Measurements from ENCODE around the gene S100A7. TPM values are rescaled to one million over a fixed set of nuclear protein-coding genes. Genes with fewer than 3 reads are reported as not detected.

The S100A7 gene
- total and polyA plus RNA-seq, 9 of the 15 experiments (the other 6 are each of a cell fraction or from before 2014, with no cell fraction given), result not detected

DNA sequence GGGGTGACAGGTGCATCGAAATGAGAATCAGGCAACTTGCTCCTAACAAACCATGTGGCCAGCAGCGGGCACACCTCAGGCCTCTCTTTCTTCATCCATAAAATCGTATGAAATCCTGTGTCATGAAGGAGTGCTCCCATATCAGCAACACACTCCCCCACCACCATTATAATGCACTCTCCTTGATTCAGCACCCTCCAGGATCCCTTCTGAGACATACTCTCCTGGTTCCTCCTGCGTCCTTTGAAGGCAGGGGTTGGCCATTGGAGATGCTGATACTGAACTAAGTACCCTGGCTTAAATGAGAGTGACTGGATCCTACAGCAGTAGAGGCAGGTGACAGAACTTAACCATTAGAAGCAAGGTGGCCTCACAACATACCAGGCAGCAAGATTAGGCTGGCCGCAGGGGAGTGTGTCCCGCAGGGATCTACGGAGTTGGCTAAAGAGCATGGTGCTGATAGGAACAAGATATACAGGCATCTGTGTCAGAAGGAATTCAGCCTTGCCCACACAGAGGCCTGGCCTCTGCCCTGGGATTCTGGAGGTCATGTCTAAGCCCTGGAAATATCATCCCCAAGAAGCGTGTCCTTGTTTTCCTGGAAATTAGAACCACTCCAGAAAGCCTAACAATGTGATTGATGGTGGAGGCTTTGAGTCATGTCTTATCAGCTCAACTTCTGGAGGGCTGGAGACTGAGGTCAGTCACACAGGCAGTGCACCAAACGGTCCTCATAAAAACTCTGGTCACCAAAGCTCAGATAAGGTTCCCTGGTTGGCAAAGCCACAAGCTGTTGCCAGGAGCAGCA, 27.4 kb downstream of the S100A7 start (continued):
- TF ChIP-seq, protein P1, sequence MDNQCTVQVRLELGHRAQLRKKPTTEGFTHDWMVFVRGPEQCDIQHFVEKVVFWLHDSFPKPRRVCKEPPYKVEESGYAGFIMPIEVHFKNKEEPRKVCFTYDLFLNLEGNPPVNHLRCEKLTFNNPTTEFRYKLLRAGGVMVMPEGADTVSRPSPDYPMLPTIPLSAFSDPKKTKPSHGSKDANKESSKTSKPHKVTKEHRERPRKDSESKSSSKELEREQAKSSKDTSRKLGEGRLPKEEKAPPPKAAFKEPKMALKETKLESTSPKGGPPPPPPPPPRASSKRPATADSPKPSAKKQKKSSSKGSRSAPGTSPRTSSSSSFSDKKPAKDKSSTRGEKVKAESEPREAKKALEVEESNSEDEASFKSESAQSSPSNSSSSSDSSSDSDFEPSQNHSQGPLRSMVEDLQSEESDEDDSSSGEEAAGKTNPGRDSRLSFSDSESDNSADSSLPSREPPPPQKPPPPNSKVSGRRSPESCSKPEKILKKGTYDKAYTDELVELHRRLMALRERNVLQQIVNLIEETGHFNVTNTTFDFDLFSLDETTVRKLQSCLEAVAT (IDR thresholded peaks at IDR 0.05), result peak in 1 of 2 experiments; percentile 69; a peak in 1 of 4 replicates
- TF ChIP-seq ZNF274 (IDR thresholded peaks at IDR 0.05; ENCODE audit: borderline replicate concordance, low read depth, low read length) (peak; percentile 51; the same call in 1 of the 2 replicates), NR1H2 (CRISPR knock-in tag; IDR thresholded peaks at IDR 0.05) (no peak), EWSR1 (IDR thresholded peaks at IDR 0.05; ENCODE audit: borderline replicate concordance, low read depth, partially characterized antibody) (no peak), MCM7 (IDR thresholded peaks at IDR 0.05) (no peak), DACH1 (IDR thresholded peaks at IDR 0.05; ENCODE audit: partially characterized antibody) (peak; percentile 16), POLR2B (IDR thresholded peaks at IDR 0.05; ENCODE audit: low read depth, partially characterized antibody) (no peak), MTA2 (IDR thresholded peaks at IDR 0.05; ENCODE audit: low read depth) (peak; percentile 77), ZNF766 (CRISPR knock-in tag; conservative IDR thresholded peaks at IDR 0.05) (peak; percentile 55), HDAC3 (IDR thresholded peaks at IDR 0.05; ENCODE audit: borderline replicate concordance, partially characterized antibody) (peak; percentile 40), PRMT5 (CRISPR knock-in tag; IDR thresholded peaks at IDR 0.05) (no peak), ZNF174 (CRISPR knock-in tag; IDR thresholded peaks at IDR 0.05) (no peak), KLF10 (CRISPR knock-in tag; IDR thresholded peaks at IDR 0.05) (no peak)
- TF ChIP-seq, protein P2, sequence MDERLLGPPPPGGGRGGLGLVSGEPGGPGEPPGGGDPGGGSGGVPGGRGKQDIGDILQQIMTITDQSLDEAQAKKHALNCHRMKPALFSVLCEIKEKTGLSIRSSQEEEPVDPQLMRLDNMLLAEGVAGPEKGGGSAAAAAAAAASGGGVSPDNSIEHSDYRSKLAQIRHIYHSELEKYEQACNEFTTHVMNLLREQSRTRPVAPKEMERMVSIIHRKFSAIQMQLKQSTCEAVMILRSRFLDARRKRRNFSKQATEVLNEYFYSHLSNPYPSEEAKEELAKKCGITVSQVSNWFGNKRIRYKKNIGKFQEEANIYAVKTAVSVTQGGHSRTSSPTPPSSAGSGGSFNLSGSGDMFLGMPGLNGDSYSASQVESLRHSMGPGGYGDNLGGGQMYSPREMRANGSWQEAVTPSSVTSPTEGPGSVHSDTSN (CRISPR knock-in tag; IDR thresholded peaks at IDR 0.05; ENCODE audit: low read depth), result peak; percentile 37; the same call in 1 of the 2 replicates
- TF ChIP-seq, protein P2 (tag; conservative IDR thresholded peaks at IDR 0.05; ENCODE audit: low read depth), result peak; percentile 90
- TF ChIP-seq, protein P3, sequence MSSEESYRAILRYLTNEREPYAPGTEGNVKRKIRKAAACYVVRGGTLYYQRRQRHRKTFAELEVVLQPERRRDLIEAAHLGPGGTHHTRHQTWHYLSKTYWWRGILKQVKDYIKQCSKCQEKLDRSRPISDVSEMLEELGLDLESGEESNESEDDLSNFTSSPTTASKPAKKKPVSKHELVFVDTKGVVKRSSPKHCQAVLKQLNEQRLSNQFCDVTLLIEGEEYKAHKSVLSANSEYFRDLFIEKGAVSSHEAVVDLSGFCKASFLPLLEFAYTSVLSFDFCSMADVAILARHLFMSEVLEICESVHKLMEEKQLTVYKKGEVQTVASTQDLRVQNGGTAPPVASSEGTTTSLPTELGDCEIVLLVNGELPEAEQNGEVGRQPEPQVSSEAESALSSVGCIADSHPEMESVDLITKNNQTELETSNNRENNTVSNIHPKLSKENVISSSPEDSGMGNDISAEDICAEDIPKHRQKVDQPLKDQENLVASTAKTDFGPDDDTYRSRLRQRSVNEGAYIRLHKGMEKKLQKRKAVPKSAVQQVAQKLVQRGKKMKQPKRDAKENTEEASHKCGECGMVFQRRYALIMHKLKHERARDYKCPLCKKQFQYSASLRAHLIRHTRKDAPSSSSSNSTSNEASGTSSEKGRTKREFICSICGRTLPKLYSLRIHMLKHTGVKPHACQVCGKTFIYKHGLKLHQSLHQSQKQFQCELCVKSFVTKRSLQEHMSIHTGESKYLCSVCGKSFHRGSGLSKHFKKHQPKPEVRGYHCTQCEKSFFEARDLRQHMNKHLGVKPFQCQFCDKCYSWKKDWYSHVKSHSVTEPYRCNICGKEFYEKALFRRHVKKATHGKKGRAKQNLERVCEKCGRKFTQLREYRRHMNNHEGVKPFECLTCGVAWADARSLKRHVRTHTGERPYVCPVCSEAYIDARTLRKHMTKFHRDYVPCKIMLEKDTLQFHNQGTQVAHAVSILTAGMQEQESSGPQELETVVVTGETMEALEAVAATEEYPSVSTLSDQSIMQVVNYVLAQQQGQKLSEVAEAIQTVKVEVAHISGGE (CRISPR knock-in tag; IDR thresholded peaks at IDR 0.05), result no peak
- TF ChIP-seq, protein P4, sequence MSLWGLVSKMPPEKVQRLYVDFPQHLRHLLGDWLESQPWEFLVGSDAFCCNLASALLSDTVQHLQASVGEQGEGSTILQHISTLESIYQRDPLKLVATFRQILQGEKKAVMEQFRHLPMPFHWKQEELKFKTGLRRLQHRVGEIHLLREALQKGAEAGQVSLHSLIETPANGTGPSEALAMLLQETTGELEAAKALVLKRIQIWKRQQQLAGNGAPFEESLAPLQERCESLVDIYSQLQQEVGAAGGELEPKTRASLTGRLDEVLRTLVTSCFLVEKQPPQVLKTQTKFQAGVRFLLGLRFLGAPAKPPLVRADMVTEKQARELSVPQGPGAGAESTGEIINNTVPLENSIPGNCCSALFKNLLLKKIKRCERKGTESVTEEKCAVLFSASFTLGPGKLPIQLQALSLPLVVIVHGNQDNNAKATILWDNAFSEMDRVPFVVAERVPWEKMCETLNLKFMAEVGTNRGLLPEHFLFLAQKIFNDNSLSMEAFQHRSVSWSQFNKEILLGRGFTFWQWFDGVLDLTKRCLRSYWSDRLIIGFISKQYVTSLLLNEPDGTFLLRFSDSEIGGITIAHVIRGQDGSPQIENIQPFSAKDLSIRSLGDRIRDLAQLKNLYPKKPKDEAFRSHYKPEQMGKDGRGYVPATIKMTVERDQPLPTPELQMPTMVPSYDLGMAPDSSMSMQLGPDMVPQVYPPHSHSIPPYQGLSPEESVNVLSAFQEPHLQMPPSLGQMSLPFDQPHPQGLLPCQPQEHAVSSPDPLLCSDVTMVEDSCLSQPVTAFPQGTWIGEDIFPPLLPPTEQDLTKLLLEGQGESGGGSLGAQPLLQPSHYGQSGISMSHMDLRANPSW (CRISPR knock-in tag; IDR thresholded peaks at IDR 0.05), result no peak

Measured in K562 (cell line).